GM21360 (cell line): ENCODE data around the gene PUDP.
"Not testable (repeated sequence)": the region's sequence is repeated elsewhere in the genome, so short reads cannot be mapped to it uniquely, and the experiment has no call there.

Source experiments
- ATAC-seq: cut with Tn5 transposase; IDR thresholded peaks from one replicate; pipeline ENCODE4 v1.9.1; 2021; ENCODE audit warnings: mild to moderate bottlenecking, moderate library complexity; ENCODE audit not compliant: unreplicated experiment

The PUDP gene

DNA sequence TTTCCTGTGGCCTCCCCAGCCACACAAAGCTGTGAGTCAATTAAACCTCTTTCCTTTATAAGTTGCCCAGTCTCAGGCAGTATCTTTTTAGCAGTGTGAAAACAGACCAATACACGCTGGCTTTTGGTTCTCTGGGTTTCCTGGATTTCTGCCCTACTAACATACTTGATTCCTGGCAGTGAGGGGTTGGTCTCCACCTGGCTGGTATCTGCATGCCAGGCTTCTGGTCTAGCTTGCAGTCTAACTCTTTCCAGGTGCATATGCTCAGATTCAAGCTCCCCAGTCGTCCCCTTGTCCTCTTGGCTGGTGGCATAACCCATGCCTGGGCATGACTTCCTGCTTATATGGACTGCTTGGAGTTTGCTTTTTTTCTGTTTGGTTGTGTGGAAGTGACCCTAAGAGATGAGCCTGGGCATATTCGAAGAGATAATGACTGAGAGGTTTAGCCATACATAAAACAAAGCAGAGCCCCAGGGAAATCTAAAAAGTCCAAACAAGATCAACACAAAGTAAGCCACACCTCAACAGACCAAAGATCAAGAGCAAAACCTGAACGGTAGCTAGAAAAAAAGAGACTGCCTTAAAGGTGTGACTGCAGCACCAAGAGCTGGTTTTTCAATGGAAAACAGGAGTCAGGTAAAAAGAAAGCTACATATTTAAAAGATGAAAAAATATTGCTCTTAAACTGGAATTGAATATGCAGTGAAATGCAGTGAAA lies 102.6 kb downstream of the PUDP start:
- no peak for ATAC-seq

DNA sequence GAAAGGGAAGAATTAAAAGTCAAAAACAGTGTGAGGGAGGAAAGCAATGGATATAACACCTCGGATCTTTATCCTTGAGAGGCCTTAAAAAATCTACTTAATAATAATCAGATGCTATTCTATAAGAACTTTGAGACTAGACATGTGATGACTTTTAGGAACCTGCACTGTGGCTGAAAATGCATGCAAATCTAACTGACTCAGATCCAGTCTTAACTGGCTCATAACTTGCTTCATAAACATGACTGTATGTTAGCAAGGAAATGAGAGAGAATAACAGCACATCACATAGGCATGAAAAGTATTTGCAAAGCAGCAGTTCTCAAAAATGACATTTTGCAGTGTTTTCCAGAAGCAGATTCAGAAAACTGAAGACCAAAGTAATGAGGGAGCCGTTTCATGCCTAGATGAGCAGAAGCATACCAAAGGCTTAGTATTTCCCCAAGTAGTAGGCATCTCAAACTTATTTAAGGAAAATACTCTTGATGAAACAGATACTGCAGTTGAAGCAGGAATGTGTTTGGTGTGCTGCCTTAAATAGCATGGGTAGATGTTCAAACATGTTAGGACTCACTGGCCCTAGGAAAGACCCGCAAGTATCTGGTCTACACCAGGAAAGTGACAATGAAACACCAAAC lies 104.0 kb downstream of the PUDP start:
- ATAC-seq, result not testable (repeated sequence)

DNA sequence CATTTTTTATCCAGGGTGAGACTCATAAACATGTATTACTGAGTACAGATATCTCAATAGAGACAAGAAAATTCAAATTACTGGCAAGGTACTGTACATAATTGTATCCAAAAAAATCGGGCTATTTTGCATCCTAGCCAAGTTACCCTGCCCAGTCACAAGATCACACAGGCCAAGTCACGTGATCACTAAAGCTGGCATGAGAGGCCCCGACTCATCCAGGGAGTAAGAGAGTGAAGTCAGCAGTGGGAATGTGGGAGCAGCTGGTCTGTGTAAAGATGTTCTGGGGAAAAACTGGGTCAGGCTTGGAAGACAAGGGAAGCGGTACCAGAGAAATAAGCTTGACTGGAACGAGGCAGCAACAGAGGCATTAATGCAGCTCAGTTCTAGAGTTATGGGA lies 119.7 kb downstream of the PUDP start:
- no peak for ATAC-seq

DNA sequence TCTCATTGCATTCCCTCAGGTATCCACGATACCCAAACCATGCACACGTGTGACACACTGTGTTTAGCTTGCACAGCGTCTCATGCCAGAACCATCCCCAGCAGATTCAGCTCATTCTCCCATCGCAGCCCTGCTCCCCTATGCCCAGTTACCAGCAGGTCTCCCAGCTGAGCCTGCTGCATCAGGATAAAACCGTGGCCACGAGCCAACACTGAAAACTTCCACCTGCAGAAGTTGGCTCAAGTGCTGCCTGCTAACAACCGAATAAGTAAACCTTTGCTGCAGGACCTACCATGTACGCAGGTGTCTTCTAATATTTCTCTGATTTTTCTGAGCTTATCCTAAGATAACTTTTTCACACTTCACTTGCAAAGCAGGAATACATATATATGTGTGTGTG lies 120.9 kb downstream of the PUDP start:
- no peak for ATAC-seq

DNA sequence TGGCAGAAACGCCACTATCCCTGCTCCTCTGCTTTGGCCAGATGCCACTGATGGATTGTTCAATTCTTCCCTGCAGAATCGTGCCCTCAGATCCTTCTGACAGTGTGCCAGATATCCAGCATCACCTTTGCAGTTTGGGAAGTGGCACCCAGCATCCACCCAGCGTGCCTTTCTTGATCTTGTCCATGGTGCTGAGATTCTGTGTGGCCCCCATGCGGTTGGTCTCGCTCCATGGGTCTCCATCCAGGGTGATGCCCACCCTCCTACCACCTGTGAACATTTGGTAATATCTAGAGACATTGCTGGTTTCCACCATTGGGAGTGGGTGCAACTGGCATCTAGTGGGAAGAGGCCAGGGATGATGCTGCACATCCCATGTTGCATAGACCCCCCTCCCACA lies 121.6 kb downstream of the PUDP start:
- ATAC-seq, result not testable (repeated sequence)

DNA sequence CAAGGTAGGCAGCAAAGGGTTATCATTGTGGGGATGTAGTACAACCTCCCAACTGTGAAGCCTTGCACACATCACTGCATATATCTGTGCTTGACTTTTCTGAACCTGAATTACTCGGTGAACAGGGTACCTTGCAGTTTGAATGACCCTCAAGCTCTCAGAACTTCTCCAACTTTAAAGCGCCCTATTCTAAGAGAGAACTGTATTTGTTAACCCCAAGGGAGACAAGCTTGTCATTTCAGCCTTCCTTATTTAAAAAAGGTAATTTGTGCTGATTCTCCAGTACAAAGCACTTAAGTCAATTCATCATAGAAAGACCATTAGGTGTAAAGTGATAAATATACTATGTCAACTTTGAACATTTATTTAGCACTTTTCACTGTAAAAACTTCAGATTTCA lies 122.5 kb downstream of the PUDP start:
- no peak for ATAC-seq

DNA sequence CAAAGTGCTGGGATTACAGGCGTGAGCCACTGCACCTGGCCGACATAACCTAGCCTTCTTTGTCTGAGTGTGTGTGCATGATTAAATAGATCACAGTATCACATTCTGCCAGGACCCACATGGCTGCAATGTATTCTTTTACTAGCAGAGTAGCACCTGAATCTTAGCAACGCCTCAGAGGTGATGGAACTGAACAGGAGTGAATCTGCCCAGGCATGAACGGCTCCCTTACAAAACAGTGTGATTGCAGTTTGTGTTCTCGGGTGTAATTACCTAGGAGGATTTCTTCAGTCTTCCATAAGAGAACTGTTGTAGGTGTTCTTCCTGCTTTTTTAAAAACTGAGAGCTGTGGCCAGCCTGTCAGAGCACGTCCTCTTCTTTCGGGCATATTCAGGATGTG lies 123.1 kb downstream of the PUDP start:
- no peak for ATAC-seq

DNA sequence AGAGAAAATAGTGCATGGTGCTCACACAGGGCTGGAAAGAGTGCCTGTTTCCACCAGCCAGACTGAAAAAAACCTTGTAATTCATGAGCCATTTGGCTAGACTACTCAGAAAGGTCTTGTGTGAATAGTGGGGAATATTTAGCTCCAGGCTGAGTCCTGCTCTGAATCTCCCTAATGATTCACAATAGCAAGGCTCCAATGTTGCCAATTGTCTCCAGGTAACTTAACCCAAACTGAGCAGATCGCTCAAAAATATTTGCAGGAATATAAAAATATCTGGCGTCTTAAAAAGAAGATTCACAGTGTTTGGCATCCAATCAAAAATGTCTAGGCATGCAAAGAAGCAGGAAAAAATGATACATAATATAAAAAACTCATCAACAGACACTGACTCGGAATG lies 125.0 kb downstream of the PUDP start:
- not testable (repeated sequence) for ATAC-seq

DNA sequence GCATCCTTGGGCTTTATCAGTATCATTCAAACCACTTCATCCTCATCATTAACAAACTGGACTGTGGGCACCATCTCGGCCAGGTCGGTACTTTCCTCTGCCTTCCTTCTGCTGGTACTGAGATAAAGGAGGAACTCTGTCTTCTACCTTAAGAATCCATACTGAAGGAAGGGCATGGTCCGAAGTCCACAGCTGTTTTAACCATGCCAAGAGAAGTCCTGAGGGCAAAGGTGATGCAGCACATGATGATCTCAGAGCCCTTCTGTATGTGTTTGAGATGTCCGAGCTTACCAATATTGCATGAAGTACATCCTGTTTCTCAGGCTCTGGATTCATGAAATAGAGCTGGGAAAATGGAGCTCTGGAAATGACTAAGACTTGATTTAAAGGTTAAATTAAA lies 126.0 kb downstream of the PUDP start:
- no peak for ATAC-seq

DNA sequence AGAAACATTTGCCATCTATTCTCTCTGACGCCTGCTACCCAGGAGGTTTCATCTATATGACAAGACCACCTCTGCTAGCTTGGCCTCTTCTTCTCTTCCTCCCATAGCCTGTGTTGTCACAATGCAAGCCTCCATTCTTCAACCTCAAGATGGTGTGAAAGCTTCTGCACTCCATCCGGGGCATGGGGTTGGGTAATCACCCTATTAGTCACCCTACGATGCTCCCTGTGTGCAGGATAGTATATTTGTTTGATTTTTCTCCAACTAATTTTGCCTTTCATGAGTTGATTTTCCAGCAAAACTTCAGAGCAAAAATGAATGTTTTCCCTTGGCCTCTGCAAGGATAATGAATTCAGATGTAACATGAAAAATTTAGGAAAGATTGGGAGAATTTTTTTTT lies 128.4 kb downstream of the PUDP start:
- ATAC-seq, result no peak

DNA sequence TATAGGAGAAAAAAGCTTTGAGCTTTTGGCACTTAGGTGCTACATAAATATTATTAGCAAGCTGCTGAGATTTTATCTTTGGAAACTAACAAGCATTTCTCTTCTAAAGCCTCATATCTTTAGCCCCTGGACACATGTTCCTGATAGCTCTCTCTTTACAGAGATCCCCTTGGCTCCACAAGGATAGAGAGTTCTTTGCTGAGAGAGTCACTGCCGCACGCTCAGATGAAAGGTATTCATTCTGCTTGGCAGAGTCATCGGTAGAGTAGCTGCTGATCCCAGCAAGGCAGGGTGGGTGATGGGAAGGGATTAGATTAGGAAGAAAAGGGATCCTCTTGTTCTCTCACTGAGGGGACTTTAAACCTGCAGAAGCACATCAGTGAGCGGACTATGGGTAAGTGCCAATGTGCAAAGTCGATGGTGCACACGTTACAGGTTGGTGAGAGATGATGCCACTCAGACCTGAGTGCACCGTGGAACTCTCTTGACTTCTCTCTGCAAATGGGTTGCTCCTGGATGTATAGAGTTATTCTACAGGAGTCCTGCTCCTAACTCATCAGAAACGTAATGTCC lies 135.6 kb downstream of the PUDP start:
- ATAC-seq, result not testable (repeated sequence)

DNA sequence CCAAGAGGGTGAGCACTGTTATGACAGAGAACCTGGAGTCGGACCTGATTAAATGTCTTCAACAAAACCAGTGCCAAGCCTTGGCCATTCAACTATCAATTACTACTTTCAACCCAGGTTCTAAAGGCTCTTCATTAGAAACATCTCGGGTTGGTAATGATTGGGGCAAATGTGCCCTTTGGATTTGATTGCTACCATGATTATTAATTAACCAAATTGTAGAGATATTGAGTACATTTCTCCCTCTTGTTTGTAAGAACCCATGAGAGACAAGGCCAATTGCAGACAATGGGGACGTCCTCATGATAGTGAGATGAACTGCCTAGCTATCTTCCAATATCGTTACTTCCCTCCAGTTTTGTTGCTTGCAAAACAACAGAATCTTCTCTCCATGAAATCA lies 137.1 kb downstream of the PUDP start:
- ATAC-seq, result not testable (repeated sequence)

DNA sequence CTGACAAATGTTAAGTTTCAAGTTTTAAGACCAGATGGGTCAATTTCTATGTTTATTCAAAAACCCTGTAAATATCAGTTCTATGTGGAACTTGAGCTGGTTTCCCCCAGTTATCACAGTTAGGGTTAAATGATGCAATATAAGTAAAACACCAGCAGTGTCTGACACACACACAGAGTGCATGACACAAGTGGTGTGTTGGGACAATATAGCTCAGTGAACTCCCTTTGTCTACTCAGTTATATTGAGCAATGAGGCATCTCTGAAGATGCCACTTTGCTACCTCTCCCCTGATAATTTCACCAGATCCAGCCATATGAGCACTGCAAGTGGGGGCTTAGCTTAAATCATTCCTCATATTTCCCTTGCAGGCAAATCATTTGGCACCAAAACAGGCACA lies 140.6 kb downstream of the PUDP start:
- ATAC-seq, result not testable (repeated sequence)
